OCI-LY3 (cell line): ENCODE measurements around the gene ALDH3B2.

Experiments used
- EZH2phosphoT487 ChIP-seq: fragments of 200-600 bp; shearing (Covaris generic); IDR thresholded peaks from 2 replicates; pipeline ENCODE4 v1.6.1; 2018; ENCODE audit warnings: antibody characterized with exemption, mixed run types, low read depth
- TF ChIP-seq, protein P1 (sequence below): fragments of 200-600, 300-600 bp; sonication (generic); IDR thresholded peaks from 2 replicates; pipeline ENCODE4 v1.5.1; 2014; ENCODE audit warnings: antibody characterized with exemption, low read length, low read depth

DNA sequence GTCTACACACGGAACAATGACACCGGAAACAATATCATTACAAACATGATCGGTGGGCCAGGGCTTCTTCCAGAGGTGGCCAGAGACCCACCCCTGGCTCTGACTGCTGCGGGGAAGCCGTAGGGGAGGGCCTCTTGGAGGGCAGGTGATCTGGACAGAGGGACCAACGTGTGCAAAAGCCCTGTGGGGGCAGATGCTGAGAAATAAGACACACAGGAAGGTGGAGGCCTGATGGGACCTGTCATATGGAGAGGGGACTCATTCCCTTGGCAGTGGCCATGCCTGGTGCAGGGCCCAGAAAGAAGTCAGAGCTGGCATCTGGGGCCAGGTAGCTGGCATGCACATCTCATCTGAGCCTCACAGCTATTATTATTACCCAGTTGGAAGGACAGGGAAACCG is 1.1 kb downstream of the ALDH3B2 start:
- TF ChIP-seq, protein P1, sequence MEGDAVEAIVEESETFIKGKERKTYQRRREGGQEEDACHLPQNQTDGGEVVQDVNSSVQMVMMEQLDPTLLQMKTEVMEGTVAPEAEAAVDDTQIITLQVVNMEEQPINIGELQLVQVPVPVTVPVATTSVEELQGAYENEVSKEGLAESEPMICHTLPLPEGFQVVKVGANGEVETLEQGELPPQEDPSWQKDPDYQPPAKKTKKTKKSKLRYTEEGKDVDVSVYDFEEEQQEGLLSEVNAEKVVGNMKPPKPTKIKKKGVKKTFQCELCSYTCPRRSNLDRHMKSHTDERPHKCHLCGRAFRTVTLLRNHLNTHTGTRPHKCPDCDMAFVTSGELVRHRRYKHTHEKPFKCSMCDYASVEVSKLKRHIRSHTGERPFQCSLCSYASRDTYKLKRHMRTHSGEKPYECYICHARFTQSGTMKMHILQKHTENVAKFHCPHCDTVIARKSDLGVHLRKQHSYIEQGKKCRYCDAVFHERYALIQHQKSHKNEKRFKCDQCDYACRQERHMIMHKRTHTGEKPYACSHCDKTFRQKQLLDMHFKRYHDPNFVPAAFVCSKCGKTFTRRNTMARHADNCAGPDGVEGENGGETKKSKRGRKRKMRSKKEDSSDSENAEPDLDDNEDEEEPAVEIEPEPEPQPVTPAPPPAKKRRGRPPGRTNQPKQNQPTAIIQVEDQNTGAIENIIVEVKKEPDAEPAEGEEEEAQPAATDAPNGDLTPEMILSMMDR, result no peak
- no peak for TF ChIP-seq EZH2phosphoT487
